MG63 (cell line): ENCODE data around the gene CHN1. TPM values are rescaled to one million over a fixed set of nuclear protein-coding genes. Genes with fewer than 3 reads are reported as not detected.

Experiments
- DNase-seq: peaks from one replicate; pipeline ENCODE4 v3.0.0-alpha.2; 2020
- H3K27me3 ChIP-seq: fragments of 250-450 bp; sonication (Bioruptor Pico); 2 replicates; pipeline ENCODE4 v1.5.1; 2020; ENCODE audit warnings: mild to moderate bottlenecking, moderate library complexity
- H3K36me3 ChIP-seq: fragments of 250-450 bp; sonication (Bioruptor Pico); 2 replicates; pipeline ENCODE4 v1.5.1; 2020; ENCODE audit warnings: mild to moderate bottlenecking, moderate library complexity
- H3K4me3 ChIP-seq: fragments of 250-450 bp; sonication (Bioruptor Pico); 2 replicates; pipeline ENCODE4 v1.5.1; 2020; ENCODE audit warnings: mild to moderate bottlenecking, moderate library complexity
- H3K9me3 ChIP-seq: fragments of 250-450 bp; sonication (Bioruptor Pico); 2 replicates; pipeline ENCODE4 v1.5.1; 2020; ENCODE audit warnings: mild to moderate bottlenecking, moderate library complexity
- total RNA-seq: library from RNA; depleted of rRNA; stranded (reverse); fragments of >200 nt; shearing (Covaris generic); gene quantifications from 2 replicates; pipeline ENCODE4 v1.2.3, GENCODE V29; 2014; ENCODE audit warnings: low replicate concordance

CHN1 gene
- total RNA-seq, 1 experiment from 2014 or later: 6.4 TPM

GRCh38 chr2:174997110-174997509, 8.1 kb downstream of the CHN1 start:
- H3K27me3 ChIP-seq: no peaks in the 10 kb centered on the region
- no peaks in the 10 kb centered on the region for H3K9me3 ChIP-seq
- H3K4me3 ChIP-seq: no peak overlapping the region
- no peaks in the 10 kb centered on the region for H3K36me3 ChIP-seq
- DNase-seq: no peak

GRCh38 chr2:174996622-174997021, 8.6 kb downstream of the CHN1 start:
- no peak for DNase-seq
- Histone ChIP-seq H3K9me3 (no peaks in the 10 kb centered on the region), H3K36me3 (no peaks in the 10 kb centered on the region), H3K27me3 (no peaks in the 10 kb centered on the region), H3K4me3 (no peak overlapping the region)

- no peak for DNase-seq
- Histone ChIP-seq H3K4me3 (no peak overlapping the region), H3K27me3 (no peaks in the 10 kb centered on the region), H3K9me3 (no peaks in the 10 kb centered on the region), H3K36me3 (no peaks in the 10 kb centered on the region)
These were observed 10.8 kb downstream of the CHN1 start for GRCh38 chr2:174994381-174994780.

DNA sequence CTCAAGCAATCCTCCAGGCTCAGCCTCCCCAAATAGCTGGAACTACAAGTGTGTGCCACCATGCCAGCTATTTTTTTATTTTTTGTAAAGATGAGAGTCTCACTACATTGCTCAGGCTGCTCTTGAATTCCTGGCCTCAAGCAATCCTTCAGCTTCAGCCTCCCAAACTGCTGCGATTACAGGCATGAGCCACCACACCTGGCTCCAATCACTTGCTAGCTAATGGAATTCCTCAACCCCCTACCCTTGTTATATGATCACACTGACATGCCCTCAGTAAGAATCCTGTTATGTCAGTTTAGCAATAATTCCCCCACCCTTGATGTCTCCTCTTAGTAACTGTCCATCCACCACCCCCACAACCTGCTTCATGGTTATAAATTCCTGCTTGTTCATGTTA, 12.3 kb downstream of the CHN1 start:
- DNase-seq: no peak
- H3K4me3 ChIP-seq: no peak overlapping the region
- H3K9me3 ChIP-seq: no peaks in the 10 kb centered on the region
- H3K36me3 ChIP-seq: no peaks in the 10 kb centered on the region
- H3K27me3 ChIP-seq: no peaks in the 10 kb centered on the region

GRCh38 chr2:174985614-174986013, 19.6 kb downstream of the CHN1 start:
- H3K27me3 ChIP-seq: no peaks in the 10 kb centered on the region
- DNase-seq: no peak
- no peak overlapping the region for H3K4me3 ChIP-seq

GRCh38 chr2:174984561-174984960, 20.6 kb downstream of the CHN1 start:
- Histone ChIP-seq H3K9me3 (no peaks in the 10 kb centered on the region), H3K36me3 (no peaks in the 10 kb centered on the region), H3K27me3 (no peaks in the 10 kb centered on the region), H3K4me3 (no peak overlapping the region)
- DNase-seq: no peak

More at GRCh38 chr2:174985614-174986013, 19.6 kb downstream of the CHN1 start:
- Histone ChIP-seq H3K36me3 (no peaks in the 10 kb centered on the region), H3K9me3 (no peaks in the 10 kb centered on the region)

- Histone ChIP-seq H3K9me3 (no peaks in the 10 kb centered on the region), H3K27me3 (no peaks in the 10 kb centered on the region), H3K4me3 (no peak overlapping the region), H3K36me3 (no peaks in the 10 kb centered on the region)
- no peak for DNase-seq
These were observed 23.9 kb downstream of the CHN1 start for GRCh38 chr2:174981331-174981730.

DNA sequence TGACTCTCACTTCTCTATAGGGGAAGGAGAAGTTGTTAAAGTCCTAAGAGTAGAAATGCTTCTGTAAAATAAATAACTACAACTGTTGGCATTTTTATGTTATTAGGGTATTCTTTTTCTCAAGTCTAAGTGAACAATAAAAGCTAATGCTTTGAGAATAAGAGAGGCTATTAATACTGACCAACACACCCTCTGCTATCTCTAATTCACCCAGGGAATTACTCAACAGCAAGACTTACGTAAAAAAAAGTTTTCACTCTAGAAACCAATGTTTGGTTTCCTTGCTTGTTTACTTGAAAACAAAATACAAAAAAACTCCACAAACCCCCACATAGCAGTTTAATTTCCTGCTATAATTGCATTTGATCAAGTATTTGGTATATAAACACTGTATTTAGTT, 25.2 kb downstream of the CHN1 start:
- Histone ChIP-seq H3K9me3 (no peaks in the 10 kb centered on the region), H3K4me3 (no peak overlapping the region), H3K36me3 (no peaks in the 10 kb centered on the region), H3K27me3 (no peaks in the 10 kb centered on the region)
- no peak for DNase-seq

DNA sequence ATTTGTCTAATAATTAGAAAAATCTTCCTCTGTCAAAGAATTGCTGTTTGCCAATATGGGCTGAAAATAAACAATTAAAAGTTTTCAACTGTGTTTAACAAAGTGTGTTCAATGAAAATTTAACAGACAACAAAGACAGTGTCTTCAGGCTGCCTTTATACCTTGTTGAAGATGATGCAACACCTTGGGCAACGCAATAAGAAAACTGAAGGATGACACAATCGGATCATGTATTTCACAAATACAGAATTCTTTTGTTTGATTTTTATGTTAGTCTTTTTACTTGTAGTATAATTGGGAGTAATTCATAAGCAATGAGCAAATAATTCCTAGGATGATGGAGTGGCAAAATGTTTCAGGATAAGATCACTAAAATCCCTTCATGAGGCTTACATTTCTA, 27.8 kb downstream of the CHN1 start:
- no peak overlapping the region for H3K4me3 ChIP-seq
- H3K9me3 ChIP-seq: no peaks in the 10 kb centered on the region
- H3K36me3 ChIP-seq: no peaks in the 10 kb centered on the region
- DNase-seq: no peak
- no peaks in the 10 kb centered on the region for H3K27me3 ChIP-seq

GRCh38 chr2:174974131-174974530, 31.1 kb downstream of the CHN1 start:
- Histone ChIP-seq H3K36me3 (no peaks in the 10 kb centered on the region), H3K9me3 (no peaks in the 10 kb centered on the region), H3K4me3 (no peak overlapping the region), H3K27me3 (no peaks in the 10 kb centered on the region)
- no peak for DNase-seq

DNA sequence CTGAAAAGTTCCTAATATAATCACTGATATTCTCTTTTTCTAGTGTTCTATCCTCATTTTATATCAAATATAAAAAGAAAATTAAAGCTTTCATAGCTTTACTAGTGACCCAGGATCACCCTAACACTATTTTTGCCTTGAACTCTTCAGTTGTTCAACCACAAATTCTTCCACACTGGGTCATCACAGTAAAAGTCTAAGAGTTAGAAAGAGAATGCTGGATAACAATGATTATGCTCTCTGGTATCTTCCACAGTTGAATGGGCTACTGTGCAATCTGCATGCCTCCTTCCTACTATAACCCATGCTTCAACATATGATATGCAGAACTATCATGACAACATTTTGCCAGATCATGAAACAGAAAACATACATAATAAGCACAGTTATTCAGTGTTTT, 32.3 kb downstream of the CHN1 start:
- Histone ChIP-seq H3K36me3 (no peaks in the 10 kb centered on the region), H3K27me3 (no peaks in the 10 kb centered on the region), H3K4me3 (no peak overlapping the region), H3K9me3 (no peaks in the 10 kb centered on the region)
- DNase-seq: no peak

DNA sequence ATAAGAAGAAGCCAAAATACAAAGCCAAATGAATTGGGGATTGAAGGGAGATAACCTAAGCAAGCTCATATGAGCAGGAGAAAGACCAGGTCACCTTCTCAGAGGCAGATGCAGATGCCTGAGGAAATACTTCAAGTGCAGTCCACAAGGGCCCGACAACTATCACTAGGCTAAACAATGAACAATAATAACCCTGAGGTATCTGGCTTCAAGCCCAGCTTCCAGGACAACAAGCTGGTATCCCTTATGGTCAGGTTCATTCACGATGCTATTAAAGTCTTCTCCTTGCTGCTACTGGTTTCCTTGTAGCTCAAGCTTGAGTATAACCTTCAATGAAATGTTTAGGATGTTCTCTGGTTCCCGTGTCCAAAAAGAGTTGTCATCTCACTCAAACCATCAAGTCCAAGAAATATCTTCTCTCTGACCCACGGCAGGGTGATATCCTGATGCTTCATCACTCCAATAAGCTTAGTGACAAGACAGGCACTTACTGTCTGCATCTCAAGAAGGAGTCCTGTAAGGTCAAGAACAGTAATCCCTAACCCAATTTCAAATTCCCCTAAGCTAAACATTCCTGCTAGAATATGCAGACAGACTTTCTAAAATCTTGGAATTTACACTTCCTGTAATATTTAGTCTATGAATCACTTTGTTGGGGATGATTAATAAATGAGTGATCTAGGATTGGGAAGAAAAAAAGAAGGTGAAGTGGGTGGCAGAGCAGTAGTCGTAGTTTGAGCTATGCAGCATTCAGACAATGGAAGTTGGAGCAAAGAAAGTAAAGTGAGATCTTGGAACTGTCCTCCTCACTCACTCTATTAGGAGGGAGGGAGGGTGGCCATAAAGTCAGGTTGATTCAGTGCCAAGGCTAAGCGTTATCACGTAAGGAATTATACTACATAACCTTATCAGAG, 33.1 kb downstream of the CHN1 start:
- H3K9me3 ChIP-seq: no peaks in the 10 kb centered on the region
- no peaks in the 10 kb centered on the region for H3K36me3 ChIP-seq
- H3K4me3 ChIP-seq: no peak overlapping the region
- no peak for DNase-seq
- H3K27me3 ChIP-seq: no peaks in the 10 kb centered on the region

DNA sequence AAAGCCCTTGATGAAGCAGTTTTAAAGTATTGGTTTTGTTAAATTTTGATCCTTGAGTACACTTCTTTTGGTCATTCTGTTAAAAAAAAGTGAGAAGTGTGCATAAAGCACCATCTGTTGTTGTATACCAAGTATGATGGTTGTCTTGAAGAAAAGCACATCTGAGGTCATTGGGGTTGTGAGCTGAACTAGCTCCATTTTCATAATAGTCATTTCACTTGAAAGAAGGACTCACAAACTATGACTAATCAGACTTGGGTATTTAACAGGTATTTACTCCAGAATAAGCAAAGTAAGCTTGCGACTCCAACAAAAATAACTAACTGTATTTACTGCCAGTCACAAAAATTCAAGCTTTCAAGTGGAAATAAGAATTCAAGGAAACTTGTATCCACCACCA, 35.1 kb downstream of the CHN1 start:
- Histone ChIP-seq H3K36me3 (no peaks in the 10 kb centered on the region), H3K4me3 (no peak overlapping the region), H3K27me3 (no peaks in the 10 kb centered on the region), H3K9me3 (no peaks in the 10 kb centered on the region)
- no peak for DNase-seq

GRCh38 chr2:174969091-174969734, 36.0 kb downstream of the CHN1 start:
- H3K36me3 ChIP-seq: no peaks in the 10 kb centered on the region
- H3K27me3 ChIP-seq: no peaks in the 10 kb centered on the region
- no peak overlapping the region for H3K4me3 ChIP-seq
- DNase-seq: no peak
- H3K9me3 ChIP-seq: no peaks in the 10 kb centered on the region

- no peak for DNase-seq
- no peaks in the 10 kb centered on the region for H3K36me3 ChIP-seq
- no peak overlapping the region for H3K4me3 ChIP-seq
- H3K9me3 ChIP-seq: no peaks in the 10 kb centered on the region
- H3K27me3 ChIP-seq: no peaks in the 10 kb centered on the region
These were observed 37.4 kb downstream of the CHN1 start for GRCh38 chr2:174967691-174968260.

- no peak overlapping the region for H3K4me3 ChIP-seq
- H3K36me3 ChIP-seq: no peaks in the 10 kb centered on the region
- DNase-seq: no peak
- H3K27me3 ChIP-seq: no peaks in the 10 kb centered on the region
- H3K9me3 ChIP-seq: no peaks in the 10 kb centered on the region
These were observed 38.1 kb downstream of the CHN1 start for GRCh38 chr2:174967086-174967485.

GRCh38 chr2:174965992-174966744, 39.0 kb downstream of the CHN1 start:
- H3K4me3 ChIP-seq: no peak overlapping the region
- DNase-seq: no peak
- no peaks in the 10 kb centered on the region for H3K36me3 ChIP-seq
- no peaks in the 10 kb centered on the region for H3K27me3 ChIP-seq
- H3K9me3 ChIP-seq: no peaks in the 10 kb centered on the region
